HG03175 (cell line): ENCODE results near the gene INPP5A.
"Not testable (repeated sequence)": the region's sequence is repeated elsewhere in the genome, so short reads cannot be mapped to it uniquely, and the experiment has no call there.

Source experiments
- ATAC-seq: cut with Tn5 transposase; IDR thresholded peaks from one replicate; pipeline ENCODE4 v1.9.1; 2021; ENCODE audit warnings: mild to moderate bottlenecking, moderate library complexity; ENCODE audit not compliant: unreplicated experiment

The INPP5A gene

DNA sequence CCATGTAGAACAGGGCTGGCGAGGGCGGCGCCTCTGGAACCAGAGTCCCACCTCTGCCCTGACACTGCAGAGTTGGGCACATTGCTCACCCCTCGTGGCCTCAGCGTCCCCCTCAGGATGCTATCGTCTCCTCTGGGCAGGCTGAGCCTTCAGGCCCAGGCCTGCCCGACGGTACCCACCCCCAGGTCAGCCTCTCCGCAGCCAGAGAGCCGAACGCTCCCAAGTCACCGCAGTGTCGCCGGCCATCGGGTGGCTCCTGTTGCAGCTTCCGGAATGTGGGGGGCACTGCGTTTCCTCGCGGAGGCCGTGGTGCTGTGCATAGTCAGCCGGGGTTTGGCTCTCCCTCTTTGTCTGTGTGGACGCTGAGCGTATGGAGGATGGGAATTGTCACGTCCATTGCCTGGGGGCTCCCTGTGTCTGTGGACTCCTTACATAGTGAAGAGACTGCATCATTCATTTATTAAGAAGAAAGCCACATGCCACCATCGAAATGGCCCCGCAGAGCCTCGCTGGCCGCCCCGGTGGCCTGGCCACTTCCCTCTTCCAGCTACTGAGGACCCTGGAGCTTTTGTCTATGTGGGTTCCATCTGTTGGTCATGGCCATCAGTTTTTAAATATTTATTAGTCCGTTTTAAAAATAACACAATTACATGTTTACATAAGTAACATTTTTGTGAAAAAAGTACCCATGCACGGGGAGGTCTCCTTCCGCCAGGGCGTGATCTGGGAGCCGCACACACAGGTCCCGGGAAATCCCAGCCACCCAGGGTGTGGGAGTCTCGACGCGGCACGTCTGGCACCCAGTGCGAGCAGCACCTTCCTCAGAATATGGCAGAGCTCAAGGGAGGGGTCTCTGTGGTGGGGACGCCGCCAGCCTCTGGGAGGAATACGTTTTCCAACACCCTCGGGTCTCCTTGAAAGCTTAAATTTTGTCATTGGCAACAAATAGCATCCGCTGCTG, 232.8 kb downstream of the INPP5A start:
- no peak for ATAC-seq

GRCh38 chr10:132772816-132773215, 235.2 kb downstream of the INPP5A start:
- not testable (repeated sequence) for ATAC-seq

- no peak for ATAC-seq
Measured at GRCh38 chr10:132774181-132774901, 236.8 kb downstream of the INPP5A start.

DNA sequence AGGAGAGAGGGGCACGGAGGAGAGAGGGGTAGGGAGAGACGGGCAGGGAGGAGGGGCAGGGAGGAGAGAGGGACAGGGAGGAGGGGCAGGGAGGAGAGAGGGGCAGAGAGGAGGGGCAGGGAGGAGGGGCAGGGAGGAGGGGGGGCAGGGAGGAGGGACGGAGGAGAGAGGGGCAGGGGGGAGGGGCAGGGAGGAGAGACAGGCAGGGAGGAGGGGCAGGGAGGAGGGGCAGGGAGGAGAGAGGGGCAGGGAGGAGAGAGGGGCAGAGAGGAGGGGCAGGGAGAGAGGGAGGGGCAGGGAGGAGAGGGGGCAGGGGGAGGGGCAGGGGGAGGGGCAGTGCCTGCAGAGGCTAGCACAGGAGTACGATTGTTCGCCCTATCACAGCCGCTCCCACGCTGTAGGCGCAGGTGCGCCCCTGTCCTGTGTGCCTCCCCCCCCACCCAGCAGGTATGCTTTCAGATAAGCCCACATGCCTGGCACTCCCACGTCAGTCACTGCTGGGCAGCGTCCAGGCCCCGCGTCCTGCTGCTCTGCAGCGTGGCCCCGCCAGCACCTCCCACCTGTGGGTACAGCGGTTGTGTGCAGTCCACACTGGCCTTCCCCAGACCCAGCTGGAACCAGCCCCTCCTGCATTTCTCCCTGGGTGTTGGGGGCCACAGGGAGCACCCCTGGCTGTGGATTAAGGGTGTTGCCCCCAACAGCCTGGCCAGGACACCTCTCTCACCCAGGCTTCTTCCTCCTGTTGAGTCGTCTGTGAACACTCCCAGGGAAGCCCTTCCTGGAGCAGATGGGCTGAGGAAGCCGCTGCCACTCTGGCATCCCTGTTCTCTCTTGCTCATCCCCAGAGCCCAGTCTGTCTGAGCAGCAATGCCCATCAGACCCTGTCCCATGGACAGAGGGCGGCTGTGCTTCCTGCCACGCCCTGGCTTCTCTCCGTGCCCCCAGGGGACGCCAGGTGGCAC, 237.6 kb downstream of the INPP5A start:
- no peak for ATAC-seq

GRCh38 chr10:132776186-132776585, 238.6 kb downstream of the INPP5A start:
- no peak for ATAC-seq

- ATAC-seq = no peak
Measured at GRCh38 chr10:132776821-132777220, 239.2 kb downstream of the INPP5A start.

DNA sequence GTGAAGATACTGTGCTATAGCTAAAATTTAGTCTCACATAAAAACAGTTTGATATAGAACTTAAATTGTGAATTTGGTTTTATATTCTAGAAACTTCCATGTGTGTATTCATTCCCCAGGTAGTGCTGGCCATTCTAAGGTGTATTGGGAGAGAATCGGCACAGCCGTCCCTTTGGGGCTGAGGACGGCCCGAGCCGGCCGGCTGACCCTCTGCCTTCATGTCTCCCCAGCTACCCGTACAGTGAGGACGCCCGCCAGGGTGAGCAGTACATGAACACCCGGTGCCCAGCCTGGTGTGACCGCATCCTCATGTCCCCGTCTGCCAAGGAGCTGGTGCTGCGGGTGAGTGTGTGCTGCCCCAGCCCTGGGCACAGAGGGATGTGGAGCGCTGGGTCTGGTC, 239.9 kb downstream of the INPP5A start:
- ATAC-seq = no peak

GRCh38 chr10:132779549-132780294, 242.1 kb downstream of the INPP5A start:
- no peak for ATAC-seq

DNA sequence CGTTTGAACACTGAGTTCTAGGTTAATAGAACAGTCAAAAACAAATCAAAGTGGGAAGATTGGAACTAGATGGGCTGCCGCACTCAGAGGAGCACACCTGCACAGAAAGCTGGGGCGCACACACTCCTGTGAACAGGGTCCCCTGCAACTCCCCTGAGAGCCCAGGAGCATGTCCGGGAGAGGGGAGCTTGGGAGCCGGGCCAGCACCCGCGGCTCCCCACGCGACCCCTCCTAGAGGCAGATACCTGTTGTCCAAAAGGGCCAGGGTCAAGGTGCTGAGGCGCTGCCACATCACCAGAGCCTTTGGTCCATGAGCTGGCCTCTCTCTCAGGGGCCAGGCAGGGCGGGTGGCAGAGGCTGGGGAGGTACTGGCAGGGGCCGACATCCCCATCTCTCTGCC, 242.8 kb downstream of the INPP5A start:
- ATAC-seq = no peak

GRCh38 chr10:132781556-132781955, 244.0 kb downstream of the INPP5A start:
- no peak for ATAC-seq

DNA sequence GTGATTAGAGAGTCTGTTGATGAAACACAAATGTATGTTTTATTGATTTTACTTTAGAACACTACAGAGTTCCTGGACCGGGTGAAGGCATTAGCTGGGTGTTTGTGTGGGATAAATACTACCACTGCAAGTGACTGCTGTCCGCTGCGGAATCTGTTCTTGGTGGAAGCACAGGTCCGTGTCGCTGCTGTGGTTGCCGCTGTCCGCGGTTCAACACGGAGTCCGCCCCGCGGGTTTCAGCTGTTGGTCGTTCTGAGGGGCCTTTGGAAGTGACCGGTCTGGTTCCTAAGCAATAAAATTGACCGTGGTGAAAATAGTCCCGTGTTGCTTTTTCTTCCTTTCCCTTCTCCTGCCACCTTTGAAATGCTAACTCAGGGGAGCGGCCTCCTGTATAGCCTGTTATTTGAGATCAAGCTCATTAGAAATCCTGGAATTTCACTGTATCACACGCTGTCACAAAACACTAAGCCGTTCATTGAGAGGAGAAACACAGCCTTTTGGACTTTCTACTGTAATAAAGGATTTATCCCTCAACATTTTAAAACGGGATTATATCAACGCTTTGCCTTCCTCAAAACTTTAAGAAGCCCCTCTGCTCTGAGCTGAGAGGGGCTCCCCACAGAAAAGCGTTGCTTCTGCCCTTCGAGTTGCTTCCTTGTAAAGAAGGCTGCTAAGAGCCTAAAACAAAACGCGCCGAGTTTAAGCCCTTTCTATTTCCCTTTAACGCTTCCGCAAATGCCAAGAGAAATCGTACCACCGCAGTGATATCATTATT, 245.8 kb downstream of the INPP5A start:
- no peak for ATAC-seq

- no peak for ATAC-seq
Measured at GRCh38 chr10:132783940-132784865, 246.6 kb downstream of the INPP5A start.

DNA sequence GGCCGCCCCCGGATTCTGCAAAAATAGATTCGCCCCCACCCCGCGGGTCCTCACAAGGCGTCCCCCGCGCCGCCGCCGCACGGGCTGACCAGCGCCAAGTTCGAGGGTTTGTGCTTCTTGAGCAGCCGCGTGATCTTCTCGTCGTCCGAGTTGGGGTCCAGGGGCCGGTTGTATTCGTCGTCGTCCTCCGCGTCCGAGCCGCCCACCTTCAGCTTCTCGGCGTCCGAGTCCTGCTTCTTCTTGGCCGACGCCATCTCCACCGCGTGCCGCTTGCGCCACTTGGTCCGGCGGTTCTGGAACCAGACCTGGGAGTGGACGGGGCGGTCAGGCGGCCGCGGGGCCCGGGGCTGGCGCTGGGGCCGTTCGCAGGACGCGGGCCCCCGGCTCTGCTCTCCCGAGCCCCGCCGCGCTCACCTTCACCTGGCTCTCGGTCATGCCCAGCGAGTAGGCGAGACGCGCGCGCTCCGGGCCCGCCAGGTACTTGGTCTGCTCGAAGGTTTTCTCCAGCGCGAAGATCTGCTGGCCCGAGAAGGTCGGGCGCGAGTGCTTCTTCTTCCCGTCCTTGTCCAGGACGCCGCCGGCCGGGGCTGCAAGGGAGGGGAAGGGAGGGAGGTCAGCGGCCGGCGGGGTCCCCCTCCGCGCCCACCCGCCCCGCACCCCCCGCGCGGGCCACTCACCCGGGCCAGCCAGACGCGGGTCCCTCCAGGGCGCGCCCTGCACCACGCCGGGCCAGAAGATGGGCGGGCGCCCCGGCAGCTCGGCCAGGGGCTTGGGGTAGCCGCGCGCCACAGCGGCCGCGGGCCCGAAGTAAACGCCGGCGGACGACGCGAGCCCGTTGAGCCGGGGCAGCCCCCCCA, 247.5 kb downstream of the INPP5A start:
- ATAC-seq = no peak

GRCh38 chr10:132785723-132786475, 248.3 kb downstream of the INPP5A start, which contains the start of gene NKX6-2:
Gene NKX6-2, minus strand, starts transcription at chr10:132786147. Its CDS starts 199 bp downstream, at chr10:132785948.
- ATAC-seq = no peak

DNA sequence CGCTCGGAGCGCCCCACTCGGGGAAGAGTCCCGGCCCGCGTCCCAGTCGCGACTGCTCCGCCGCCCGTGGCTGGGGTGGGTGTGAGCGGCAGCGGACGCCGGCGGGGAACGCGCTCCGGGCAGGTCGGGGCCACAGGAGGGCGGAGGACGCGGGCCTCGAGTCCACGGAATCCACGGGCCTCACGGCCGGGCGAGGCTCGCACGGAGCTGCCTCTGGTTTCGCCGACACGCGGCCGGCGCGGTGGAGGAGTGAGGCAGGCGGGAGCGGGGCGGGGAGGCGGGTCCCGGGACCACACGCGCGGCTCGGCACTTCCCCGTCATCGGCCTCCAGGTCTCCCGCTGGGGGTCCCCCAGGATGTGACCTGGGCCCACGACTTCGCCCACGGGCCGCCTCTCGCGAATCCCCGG, 248.9 kb downstream of the INPP5A start:
- ATAC-seq = no peak

GRCh38 chr10:132786884-132787494, 249.4 kb downstream of the INPP5A start:
- no peak for ATAC-seq
